NB4 (cell line): ENCODE data around the gene IFNL1.

Experiments used
- DNase-seq: peaks from one replicate; pipeline ENCODE4 v3.0.0; 2010; ENCODE audit warnings: low read depth
- H3K4me3 ChIP-seq: one replicate; pipeline ENCODE4 v1.5.1; 2011; ENCODE audit warnings: mild to moderate bottlenecking, low read depth, low read length, moderate library complexity
- MYC ChIP-seq: IDR thresholded peaks from 2 replicates; pipeline ENCODE4 v1.6.1; 2011; ENCODE audit warnings: low read depth, low read length
- POLR2A ChIP-seq: IDR thresholded peaks from 2 replicates; pipeline ENCODE4 v1.6.1; 2011; ENCODE audit warnings: mild to moderate bottlenecking; ENCODE audit not compliant: insufficient read length; ENCODE audit errors: extremely low read depth
- TF ChIP-seq, protein P1 (sequence below): IDR thresholded peaks from 2 replicates; pipeline ENCODE4 v1.6.1; 2011; ENCODE audit warnings: low read depth, low read length
- TF ChIP-seq, protein P2 (sequence below): IDR thresholded peaks from one replicate; pipeline ENCODE4 v1.5.1; 2012; ENCODE audit warnings: low read depth, low read length

Gene IFNL1

DNA sequence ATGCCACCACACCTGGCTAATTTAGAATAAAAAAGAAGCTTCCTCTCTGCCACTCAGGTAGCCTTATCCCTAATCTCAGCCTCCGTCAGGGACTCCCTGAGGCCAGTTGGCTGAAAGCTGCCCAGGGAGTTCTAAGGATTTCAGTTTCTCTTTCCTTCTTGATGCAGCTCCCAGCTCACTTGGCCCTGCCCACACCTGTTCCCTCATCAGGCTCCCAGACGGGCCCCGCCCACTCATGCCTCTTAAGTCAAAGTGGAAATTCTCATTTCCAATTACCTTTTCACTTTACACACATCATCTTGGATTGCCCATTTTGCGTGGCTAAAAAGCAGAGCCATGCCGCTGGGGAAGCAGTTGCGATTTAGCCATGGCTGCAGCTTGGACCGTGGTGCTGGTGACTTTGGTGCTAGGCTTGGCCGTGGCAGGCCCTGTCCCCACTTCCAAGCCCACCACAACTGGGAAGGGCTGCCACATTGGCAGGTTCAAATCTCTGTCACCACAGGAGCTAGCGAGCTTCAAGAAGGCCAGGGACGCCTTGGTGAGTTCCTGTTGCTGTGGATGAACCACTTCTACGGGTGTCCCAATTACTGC lies at the start of gene IFNL1:
Gene IFNL1, plus strand, starts transcription at position 353 of the 591 bp plus-strand sequence. Its CDS starts 15 bp downstream, at position 368.
- DNase-seq, result no peak
- TF ChIP-seq, protein P1, sequence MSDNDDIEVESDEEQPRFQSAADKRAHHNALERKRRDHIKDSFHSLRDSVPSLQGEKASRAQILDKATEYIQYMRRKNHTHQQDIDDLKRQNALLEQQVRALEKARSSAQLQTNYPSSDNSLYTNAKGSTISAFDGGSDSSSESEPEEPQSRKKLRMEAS, result no peak
- no peak for TF ChIP-seq MYC
- no peak for TF ChIP-seq POLR2A
- TF ChIP-seq, protein P2, sequence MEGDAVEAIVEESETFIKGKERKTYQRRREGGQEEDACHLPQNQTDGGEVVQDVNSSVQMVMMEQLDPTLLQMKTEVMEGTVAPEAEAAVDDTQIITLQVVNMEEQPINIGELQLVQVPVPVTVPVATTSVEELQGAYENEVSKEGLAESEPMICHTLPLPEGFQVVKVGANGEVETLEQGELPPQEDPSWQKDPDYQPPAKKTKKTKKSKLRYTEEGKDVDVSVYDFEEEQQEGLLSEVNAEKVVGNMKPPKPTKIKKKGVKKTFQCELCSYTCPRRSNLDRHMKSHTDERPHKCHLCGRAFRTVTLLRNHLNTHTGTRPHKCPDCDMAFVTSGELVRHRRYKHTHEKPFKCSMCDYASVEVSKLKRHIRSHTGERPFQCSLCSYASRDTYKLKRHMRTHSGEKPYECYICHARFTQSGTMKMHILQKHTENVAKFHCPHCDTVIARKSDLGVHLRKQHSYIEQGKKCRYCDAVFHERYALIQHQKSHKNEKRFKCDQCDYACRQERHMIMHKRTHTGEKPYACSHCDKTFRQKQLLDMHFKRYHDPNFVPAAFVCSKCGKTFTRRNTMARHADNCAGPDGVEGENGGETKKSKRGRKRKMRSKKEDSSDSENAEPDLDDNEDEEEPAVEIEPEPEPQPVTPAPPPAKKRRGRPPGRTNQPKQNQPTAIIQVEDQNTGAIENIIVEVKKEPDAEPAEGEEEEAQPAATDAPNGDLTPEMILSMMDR, result no peak
- no peak within 1 kb of the TSS for H3K4me3 ChIP-seq

DNA sequence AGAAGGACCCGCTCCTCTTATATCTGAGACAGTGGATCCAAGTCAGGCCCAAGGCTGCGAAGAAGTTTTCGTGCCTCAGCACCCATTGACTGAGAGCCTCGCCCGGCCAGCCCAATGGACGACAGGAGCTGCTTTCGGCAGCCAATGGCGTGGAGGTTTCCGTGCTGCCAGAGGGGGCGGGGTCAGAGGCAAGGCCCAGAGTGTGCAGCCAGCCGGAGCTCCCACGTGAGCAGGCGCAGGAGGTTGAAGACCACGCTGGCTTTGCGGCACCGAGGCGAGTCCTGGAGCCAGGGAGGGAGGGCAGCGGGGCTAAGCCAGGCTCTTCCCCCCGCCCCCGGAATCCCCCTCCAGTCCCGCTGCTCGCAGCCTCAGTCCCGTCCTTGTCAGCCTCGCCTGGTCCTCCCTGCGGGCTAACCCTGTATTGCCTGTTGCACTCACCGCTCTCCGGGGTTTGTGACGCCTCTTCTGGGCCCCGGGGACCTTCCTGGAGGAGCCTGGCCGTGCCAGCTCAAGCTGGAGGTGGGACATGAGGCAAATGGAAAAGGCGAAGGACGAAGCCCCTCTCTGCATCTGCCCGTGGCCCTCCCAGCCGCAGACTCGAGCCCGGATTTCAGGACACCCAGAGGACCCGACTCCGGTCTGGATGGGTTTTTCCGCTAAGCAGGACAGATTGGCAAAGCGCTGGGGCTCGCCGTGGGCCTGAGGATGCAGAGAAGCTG lies 49.1 kb upstream of the IFNL1 start:
- no peak for DNase-seq
- H3K4me3 ChIP-seq, result no peak overlapping the region
- TF ChIP-seq, protein P1, result no peak
- no peak for TF ChIP-seq POLR2A
- no peak for TF ChIP-seq MYC
- TF ChIP-seq, protein P2, result no peak

DNA sequence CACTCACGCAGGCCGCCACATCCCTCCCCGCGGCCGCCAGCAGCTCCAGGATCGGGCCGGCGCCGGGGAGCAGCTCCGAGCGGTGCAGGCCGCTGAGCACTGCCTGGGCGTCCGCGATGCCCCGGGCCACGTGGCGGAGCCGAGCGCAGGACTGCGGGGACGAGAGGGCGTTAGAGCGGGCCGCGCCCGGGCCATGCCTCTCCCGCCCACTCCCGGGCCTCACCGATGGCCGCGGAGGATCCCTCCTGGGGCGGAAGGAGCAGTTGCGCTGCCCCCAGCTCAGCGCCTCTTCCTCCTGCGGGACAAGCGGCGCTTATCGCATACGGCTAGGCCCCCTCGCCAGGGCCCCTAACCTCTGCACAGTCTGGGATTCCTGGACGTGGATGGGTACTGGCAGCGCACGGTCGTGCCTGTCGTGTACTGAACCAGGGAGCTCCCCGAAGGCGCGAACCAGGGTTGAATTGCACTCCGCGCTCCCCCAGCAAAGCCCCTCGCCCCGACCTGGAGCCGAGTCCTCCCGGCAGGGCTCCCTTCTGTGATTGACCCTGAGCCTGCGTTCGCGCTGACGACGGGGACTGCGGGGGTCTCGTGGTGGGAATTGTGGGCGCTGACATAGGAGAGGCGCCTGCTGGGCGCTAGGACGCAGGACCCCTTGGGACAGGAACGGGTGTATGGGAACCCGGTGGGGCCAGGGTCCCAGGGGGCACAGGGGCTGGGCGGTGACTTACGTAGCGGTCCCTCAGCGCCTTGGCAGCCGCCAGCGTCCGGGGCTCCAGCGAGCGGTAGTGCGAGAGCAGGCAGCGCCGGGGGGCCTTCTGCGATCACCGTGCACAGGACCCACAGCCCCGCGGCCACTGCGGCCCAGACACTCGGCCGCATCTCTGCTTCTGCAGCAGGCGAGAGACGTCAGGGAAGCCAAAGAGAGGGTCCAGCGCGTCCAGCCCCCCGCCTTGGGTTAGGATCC lies 48.2 kb upstream of the IFNL1 start:
- H3K4me3 ChIP-seq, result no peak overlapping the region
- no peak for DNase-seq
- TF ChIP-seq, protein P1, result no peak
- no peak for TF ChIP-seq POLR2A
- TF ChIP-seq, protein P2, result no peak
- no peak for TF ChIP-seq MYC

DNA sequence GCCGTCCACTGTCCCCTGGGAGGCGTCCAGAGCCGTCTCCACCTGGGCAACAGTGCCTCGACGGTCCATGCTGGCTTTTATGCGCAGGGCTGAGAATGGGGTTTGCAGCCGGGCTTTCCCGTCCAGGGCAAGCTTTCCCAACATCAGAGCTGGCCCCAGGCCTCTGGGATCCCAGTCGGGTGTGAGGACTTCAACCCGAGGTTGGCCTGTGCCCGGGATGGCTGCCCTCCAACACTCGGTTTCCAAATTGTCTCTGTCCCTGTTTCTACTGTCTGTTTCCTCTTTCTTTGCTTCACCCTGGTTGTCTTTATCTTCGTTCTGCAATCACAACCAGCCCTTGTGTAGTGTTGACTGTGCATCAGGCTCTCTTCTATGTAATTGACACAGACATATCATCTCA lies 47.4 kb upstream of the IFNL1 start, which contains the start of gene IFNL4:
Gene IFNL4, minus strand, starts transcription at position 51 of the 400 bp plus-strand sequence.
- no peak within 1 kb of the TSS for H3K4me3 ChIP-seq
- no peak for TF ChIP-seq MYC
- TF ChIP-seq POLR2A, result no peak
- TF ChIP-seq, protein P2, result no peak
- TF ChIP-seq, protein P1, result no peak
- DNase-seq, result no peak

DNA sequence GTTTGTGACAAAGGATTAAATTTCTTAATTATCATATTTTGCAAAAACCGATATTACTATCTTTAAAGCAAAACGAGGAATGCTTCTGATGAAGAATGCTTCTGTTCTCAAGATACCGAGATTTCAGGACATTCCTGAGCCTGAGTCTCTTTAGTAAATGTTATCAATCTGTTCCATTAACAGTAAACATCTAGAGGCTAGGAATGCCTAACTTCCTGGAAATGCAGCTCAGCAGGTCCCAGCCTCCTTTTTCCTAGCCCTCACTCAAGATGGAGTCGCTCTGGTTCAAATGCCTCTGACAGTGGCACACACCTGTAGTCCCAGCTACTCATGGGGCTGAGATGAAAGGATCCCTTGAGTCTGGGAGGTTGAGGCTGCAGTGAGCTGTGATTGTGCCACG lies 45.1 kb upstream of the IFNL1 start:
- no peak overlapping the region for H3K4me3 ChIP-seq
- DNase-seq, result no peak
- TF ChIP-seq MYC, result no peak
- TF ChIP-seq, protein P1, result no peak
- TF ChIP-seq POLR2A, result no peak
- TF ChIP-seq, protein P2, result no peak
